ENCODE measurements around the gene PLXNB2. TPM values are rescaled to one million over a fixed set of nuclear protein-coding genes. Genes with fewer than 3 reads are reported as not detected.

PLXNB2 gene
- total and polyA plus RNA-seq, 2 of the 4 experiments (the other 2 are of a cell fraction): 73.1 to 202 TPM

GRCh38 chr22:50356186-50356585, 48.7 kb upstream of the PLXNB2 start:
- dilution Hi-C loops (cut with HindIII; ENCODE audit: low sequenced_read_pairs, unreplicated experiment): no loop called here
- WGBS, 2 experiments (ENCODE audit: extremely low coverage in 2 of 2, insufficient read length in 1 of 2): no CpG with 5 or more reads among the region's 8 CpGs
- Histone ChIP-seq H3K56ac (ENCODE audit: extremely low read depth, insufficient read depth, low read length) (no peak overlapping the region), H3K9ac (ENCODE audit: low read depth, low read length) (no peak overlapping the region), H3K9me3 (ENCODE audit: control insufficient read depth, insufficient read depth, low read length) (no peaks in the 10 kb centered on the region), H4K5ac (ENCODE audit: low read depth, low read length) (no peak overlapping the region), H3K4me1 (ENCODE audit: control insufficient read depth, insufficient read depth, low read length) (no peaks in the 10 kb centered on the region), H4K91ac (ENCODE audit: insufficient read depth, low read depth, low read length) (no peak overlapping the region), H3K27ac (ENCODE audit: insufficient read depth, low read length) (no peak overlapping the region), H3K4me2 (ENCODE audit: low read depth, low read length) (no peak overlapping the region), H3K79me1 (ENCODE audit: low read depth in 1 of 2, low read length in 2 of 2) (peaks cover 15 to 46% of the 10 kb centered on the region in 2 experiments), H2AK9ac (replicated peaks; ENCODE audit: low read depth, low read length, poor library complexity) (no peak overlapping the region), H2AK5ac (ENCODE audit: low read depth, low read length) (no peak overlapping the region), H4K20me1 (ENCODE audit: insufficient read depth, low read length) (peaks cover 74% of the 10 kb centered on the region), H3K36me3 (ENCODE audit: control insufficient read depth, insufficient read depth, low read length) (peaks cover 21% of the 10 kb centered on the region), H3K27me3 (ENCODE audit: control insufficient read depth, insufficient read depth, low read length) (no peaks in the 10 kb centered on the region), H3K4me3 (ENCODE audit: insufficient read depth, low read depth, low read length) (no peak overlapping the region), H2BK5ac (ENCODE audit: low read depth, low read length, poor library complexity, severe bottlenecking) (no peak overlapping the region), H3K14ac (replicated peaks; ENCODE audit: low read depth, low read length) (no peak overlapping the region), H4K8ac (ENCODE audit: low read depth in 2 of 2, low read length in 2 of 2) (no peak overlapping the region), H2BK15ac (ENCODE audit: low read depth, low read length) (no peak overlapping the region), H3K9me1 (ENCODE audit: insufficient read depth, low read length) (peaks cover 9% of the 10 kb centered on the region), H3K23ac (ENCODE audit: low read depth, low read length) (no peak overlapping the region), H3K4ac (ENCODE audit: low read depth, low read length) (no peak overlapping the region), H2AFZ (replicated peaks; ENCODE audit: low read length, poor library complexity) (no peak overlapping the region), H3K18ac (ENCODE audit: low read depth, low read length) (no peak overlapping the region), H2BK120ac (ENCODE audit: low read depth, low read length) (no peak overlapping the region), H2BK20ac (ENCODE audit: low read depth, low read length) (no peak overlapping the region)
- TF ChIP-seq SMC3 (IDR thresholded peaks at IDR 0.05; ENCODE audit: low read depth, low read length) (no peak), BHLHE40 (IDR thresholded peaks at IDR 0.05; ENCODE audit: low read depth, low read length) (no peak), RFX5 (IDR thresholded peaks at IDR 0.05; ENCODE audit: low read depth, low read length) (no peak), MAZ (IDR thresholded peaks at IDR 0.05; ENCODE audit: borderline replicate concordance, low read depth, low read length) (no peak), CHD1 (IDR thresholded peaks at IDR 0.05; ENCODE audit: low read depth, low read length) (no peak), MAFK (IDR thresholded peaks at IDR 0.05; ENCODE audit: low read depth, low read length) (no peak), MXI1 (IDR thresholded peaks at IDR 0.05; ENCODE audit: borderline replicate concordance, low read depth, low read length) (no peak)
- ATAC-seq (ENCODE audit: low read depth) (no peak), DNase-seq (no peak)
- POLR2A ChIA-PET (ENCODE audit: unreplicated experiment): no interaction called here
- intact Hi-C loops (cut with micrococcal nuclease): no loop called here
- CTCF ChIA-PET: interaction anchor here (0.6 kb wide), 1 partner anchor 142 kb away, joined by 4 read pairs; no protein-coding TSS in a partner anchor
- BruUV-seq (replicated peaks): no TSS peak
- in situ Hi-C loops (cut with MboI; ENCODE audit: low sequenced_read_pairs): no loop called here
